Upper lobe of right lung (tissue), 1 donor: ENCODE measurements around the gene SLCO3A1. TPM values are rescaled to one million over a fixed set of nuclear protein-coding genes. Genes with fewer than 3 reads are reported as not detected.

Source experiments
- ATAC-seq: fragments of 200-7000 bp; cut with Tn5 transposase; one replicate; pipeline ENCODE4 v1.9.1; 2020; ENCODE audit warnings: mild to moderate bottlenecking, moderate library complexity
- DNase-seq: peaks from one replicate; pipeline ENCODE4 v3.0.0-alpha.2; 2020
- H3K27ac ChIP-seq: fragments of 200-600 bp; one replicate; pipeline ENCODE4 v1.8.0; 2022
- H3K27me3 ChIP-seq: fragments of 200-600 bp; one replicate; pipeline ENCODE4 v1.8.0; 2022; ENCODE audit warnings: mild to moderate bottlenecking
- H3K36me3 ChIP-seq: fragments of 200-600 bp; one replicate; pipeline ENCODE4 v1.8.0; 2022
- H3K4me1 ChIP-seq: fragments of 200-600 bp; one replicate; pipeline ENCODE4 v1.8.0; 2022
- H3K4me3 ChIP-seq: fragments of 200-600 bp; one replicate; pipeline ENCODE4 v1.8.0; 2022; ENCODE audit warnings: mild to moderate bottlenecking
- H3K9me3 ChIP-seq: fragments of 200-600 bp; one replicate; pipeline ENCODE4 v1.8.0; 2022
- intact Hi-C: fragments of 100-400 bp; cut with DNase I; formaldehyde crosslinking; loops from one replicate; pipeline ENCODE4 v1.11.0; 2022
- long read RNA-seq: library from polyadenylated mRNA; unstranded; transcript quantifications from one replicate; pipeline ENCODE4 v2.0.0, GENCODE V29; 2021
- total RNA-seq: library from RNA; stranded (reverse); fragmentation: NEBNext Ultra II Directional; extraction: Animal tissue kit (Norgen Biotek cat#: 25700); gene quantifications from one replicate; pipeline ENCODE4 v1.2.1, GENCODE V29; 2021
- TF ChIP-seq, protein P1 (sequence below): fragments of 200-600 bp; IDR thresholded peaks from one replicate; pipeline ENCODE4 v1.8.0; 2022; ENCODE audit warnings: antibody characterized with exemption
- donor health status: DM: no; HTN: yes; CAD: no; lungs with severe emphysema.

The SLCO3A1 gene
- 50.6 TPM for total RNA-seq
- long read RNA-seq, full-length matches to known transcripts: 109 of 164 reads
- long read RNA-seq, partial matches to known transcripts: 20 of 164 reads
- long read RNA-seq, other reads (novel, unspliced or antisense): 35 of 164 reads

DNA sequence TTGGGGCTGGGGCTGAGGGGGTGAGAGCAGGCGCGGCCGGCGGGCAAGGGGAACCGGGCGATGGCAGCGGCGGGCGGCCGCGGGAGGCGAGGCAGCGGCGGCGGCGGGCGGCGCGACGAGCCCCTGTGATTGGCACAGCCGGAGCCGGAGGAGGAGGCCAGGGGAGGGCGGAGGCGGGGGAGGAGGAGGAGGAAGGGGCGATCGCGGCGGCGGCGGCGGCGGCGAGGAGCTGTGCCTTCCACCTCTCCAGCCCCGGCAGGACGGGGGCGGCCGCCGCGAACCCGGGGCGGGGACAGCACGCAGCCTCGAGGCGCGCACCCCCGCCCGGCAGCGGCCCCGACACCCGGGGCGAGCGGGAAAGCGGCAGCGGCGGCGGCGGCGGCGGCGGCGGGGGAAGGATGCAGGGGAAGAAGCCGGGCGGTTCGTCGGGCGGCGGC, at the start of gene SLCO3A1:
SLCO3A1 (plus strand) TSS at position 198 of the 437 bp plus-strand sequence.
- intact Hi-C loops: loop anchor here (5.0 kb wide), 1 partner anchor 224 kb away; no protein-coding TSS in a partner anchor

DNA sequence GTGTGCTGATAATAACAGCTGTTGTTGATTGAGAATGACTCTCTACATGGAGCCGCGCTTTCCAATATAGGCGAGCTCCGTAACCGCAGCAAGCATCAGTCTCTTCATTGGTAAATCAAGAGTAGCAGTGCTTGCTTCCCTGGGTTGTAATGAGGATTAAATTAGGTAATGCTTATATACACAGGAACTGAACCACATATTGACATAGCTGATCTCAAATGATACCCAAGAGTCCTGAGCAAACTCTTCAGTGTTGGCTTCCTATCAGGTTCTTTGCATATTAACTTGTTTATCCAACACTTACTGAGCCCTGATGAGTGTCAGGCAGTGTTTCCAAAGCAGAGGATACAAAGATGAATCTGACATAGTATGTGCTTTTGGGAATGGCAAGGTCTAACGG, 46.4 kb upstream of the SLCO3A1 start:
- Histone ChIP-seq H3K9me3 (no peaks in the 10 kb centered on the region), H3K27ac (no peak overlapping the region), H3K4me1 (no peaks in the 10 kb centered on the region), H3K27me3 (peaks cover 3% of the 10 kb centered on the region), H3K4me3 (no peak overlapping the region), H3K36me3 (no peaks in the 10 kb centered on the region)
- TF ChIP-seq, protein P1, sequence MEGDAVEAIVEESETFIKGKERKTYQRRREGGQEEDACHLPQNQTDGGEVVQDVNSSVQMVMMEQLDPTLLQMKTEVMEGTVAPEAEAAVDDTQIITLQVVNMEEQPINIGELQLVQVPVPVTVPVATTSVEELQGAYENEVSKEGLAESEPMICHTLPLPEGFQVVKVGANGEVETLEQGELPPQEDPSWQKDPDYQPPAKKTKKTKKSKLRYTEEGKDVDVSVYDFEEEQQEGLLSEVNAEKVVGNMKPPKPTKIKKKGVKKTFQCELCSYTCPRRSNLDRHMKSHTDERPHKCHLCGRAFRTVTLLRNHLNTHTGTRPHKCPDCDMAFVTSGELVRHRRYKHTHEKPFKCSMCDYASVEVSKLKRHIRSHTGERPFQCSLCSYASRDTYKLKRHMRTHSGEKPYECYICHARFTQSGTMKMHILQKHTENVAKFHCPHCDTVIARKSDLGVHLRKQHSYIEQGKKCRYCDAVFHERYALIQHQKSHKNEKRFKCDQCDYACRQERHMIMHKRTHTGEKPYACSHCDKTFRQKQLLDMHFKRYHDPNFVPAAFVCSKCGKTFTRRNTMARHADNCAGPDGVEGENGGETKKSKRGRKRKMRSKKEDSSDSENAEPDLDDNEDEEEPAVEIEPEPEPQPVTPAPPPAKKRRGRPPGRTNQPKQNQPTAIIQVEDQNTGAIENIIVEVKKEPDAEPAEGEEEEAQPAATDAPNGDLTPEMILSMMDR: no peak
- intact Hi-C loops: no loop called here
- no peak for DNase-seq
- ATAC-seq: peak; percentile 45

More for the DNA sequence above, at the start of gene SLCO3A1:
- Histone ChIP-seq H3K27ac (peak within 1 kb of the TSS; percentile 88), H3K36me3 (no peaks in the 10 kb centered on the region), H3K27me3 (no peaks in the 10 kb centered on the region), H3K4me3 (peak within 1 kb of the TSS; percentile 77), H3K9me3 (no peaks in the 10 kb centered on the region), H3K4me1 (peaks cover 53% of the 10 kb centered on the region)
- DNase-seq (peak; percentile 93), ATAC-seq (peak; percentile 67)
- TF ChIP-seq, protein P1: no peak

DNA sequence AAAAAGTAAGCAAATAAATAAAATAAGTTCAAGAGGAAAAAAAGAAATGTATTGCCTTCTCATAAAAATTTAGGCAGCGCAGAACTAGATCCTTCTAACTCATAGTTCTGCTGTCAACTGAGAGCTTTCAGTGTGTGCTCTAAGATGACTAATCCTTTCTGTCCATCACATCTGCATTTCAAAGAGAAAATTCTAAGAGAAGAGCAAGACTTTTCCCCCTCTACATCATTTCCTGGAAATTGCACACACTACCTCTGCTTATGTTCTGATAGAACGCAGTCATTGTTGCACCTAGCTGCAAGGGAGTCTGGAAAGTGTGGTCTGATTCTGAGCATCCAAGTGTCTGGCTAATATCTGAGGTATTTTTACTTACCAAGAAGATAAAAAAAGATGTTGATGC, 39.6 kb upstream of the SLCO3A1 start:
- Histone ChIP-seq H3K27me3 (no peaks in the 10 kb centered on the region), H3K27ac (no peak overlapping the region), H3K4me3 (no peak overlapping the region), H3K9me3 (peaks cover 14% of the 10 kb centered on the region), H3K4me1 (no peaks in the 10 kb centered on the region), H3K36me3 (no peaks in the 10 kb centered on the region)
- TF ChIP-seq, protein P1: no peak
- DNase-seq: no peak
- intact Hi-C loops: no loop called here
- ATAC-seq: no peak

DNA sequence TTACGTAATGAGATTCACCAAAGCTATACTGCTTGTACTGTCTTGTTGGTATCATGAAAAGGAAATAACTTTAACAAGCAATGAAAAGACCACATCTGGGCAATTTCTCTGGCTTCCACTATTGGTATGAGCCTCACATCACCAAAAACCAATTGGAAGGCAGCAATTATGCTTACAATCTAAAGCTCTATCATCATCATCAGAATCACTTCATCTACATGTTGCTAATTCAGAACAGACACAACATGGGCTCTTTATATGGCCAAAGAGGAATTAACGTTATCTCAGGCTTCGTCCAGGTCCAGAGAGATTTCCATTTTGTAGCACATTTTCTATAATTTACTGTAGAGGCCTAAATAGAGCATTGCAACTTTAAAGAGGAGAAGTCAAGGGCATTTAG, 36.6 kb upstream of the SLCO3A1 start:
- no peak for DNase-seq
- TF ChIP-seq, protein P1: no peak
- H3K4me1 ChIP-seq: no peaks in the 10 kb centered on the region
- intact Hi-C loops: no loop called here
- no peaks in the 10 kb centered on the region for H3K27me3 ChIP-seq
- peaks cover 14% of the 10 kb centered on the region for H3K9me3 ChIP-seq
- no peaks in the 10 kb centered on the region for H3K36me3 ChIP-seq
- no peak overlapping the region for H3K4me3 ChIP-seq
- no peak overlapping the region for H3K27ac ChIP-seq
- no peak for ATAC-seq

DNA sequence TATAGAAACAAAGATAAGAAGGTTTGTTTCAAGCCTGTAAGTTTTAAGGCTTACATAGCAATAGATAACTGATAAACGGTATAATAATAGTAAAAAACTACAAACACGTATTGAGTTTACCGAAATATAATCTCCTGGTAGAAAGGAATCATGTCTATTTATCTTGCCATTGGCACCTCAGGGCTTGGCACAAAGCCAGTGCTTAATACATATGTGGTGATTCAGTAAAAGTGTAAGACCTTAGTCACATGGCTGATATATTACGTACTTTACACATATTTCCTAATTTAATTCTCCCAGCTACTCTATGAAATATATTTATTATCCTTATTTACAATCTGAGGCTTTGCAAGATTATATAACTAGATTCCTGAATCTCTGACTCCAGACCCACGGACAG, 32.0 kb upstream of the SLCO3A1 start:
- ATAC-seq: no peak

More for the DNA sequence above, 32.0 kb upstream of the SLCO3A1 start:
- DNase-seq: no peak
- intact Hi-C loops: no loop called here
- TF ChIP-seq, protein P1: no peak
- no peaks in the 10 kb centered on the region for H3K4me1 ChIP-seq
- no peak overlapping the region for H3K27ac ChIP-seq
- H3K4me3 ChIP-seq: no peak overlapping the region
- H3K36me3 ChIP-seq: no peaks in the 10 kb centered on the region
- no peaks in the 10 kb centered on the region for H3K27me3 ChIP-seq
- no peaks in the 10 kb centered on the region for H3K9me3 ChIP-seq
